GM06990 (cell line): ENCODE results near the gene APP.

Experiments used
- DNase-seq: peaks from one replicate; pipeline ENCODE4 v3.0.0-alpha.2; 2011; ENCODE audit not compliant: insufficient read length; ENCODE audit errors: extremely low read depth
- H3K27me3 ChIP-seq: replicated peaks from 2 replicates; pipeline ENCODE4 v1.6.0; 2011; ENCODE audit warnings: low read length; ENCODE audit not compliant: control insufficient read depth, insufficient read depth
- H3K36me3 ChIP-seq: 2 replicates; pipeline ENCODE4 v1.5.1; 2011; ENCODE audit warnings: low read length; ENCODE audit not compliant: control insufficient read depth, insufficient read depth
- H3K4me3 ChIP-seq: replicated peaks from 2 replicates; pipeline ENCODE4 v1.5.1; 2011; ENCODE audit warnings: low read depth, mild to moderate bottlenecking, control low read depth, low read length
- CTCF ChIP-seq: IDR thresholded peaks from 2 replicates; pipeline ENCODE4 v1.5.1; 2011; ENCODE audit warnings: low read length, control low read depth, mild to moderate bottlenecking, inconsistent platforms; ENCODE audit not compliant: insufficient read depth, poor library complexity, severe bottlenecking

The APP gene

DNA sequence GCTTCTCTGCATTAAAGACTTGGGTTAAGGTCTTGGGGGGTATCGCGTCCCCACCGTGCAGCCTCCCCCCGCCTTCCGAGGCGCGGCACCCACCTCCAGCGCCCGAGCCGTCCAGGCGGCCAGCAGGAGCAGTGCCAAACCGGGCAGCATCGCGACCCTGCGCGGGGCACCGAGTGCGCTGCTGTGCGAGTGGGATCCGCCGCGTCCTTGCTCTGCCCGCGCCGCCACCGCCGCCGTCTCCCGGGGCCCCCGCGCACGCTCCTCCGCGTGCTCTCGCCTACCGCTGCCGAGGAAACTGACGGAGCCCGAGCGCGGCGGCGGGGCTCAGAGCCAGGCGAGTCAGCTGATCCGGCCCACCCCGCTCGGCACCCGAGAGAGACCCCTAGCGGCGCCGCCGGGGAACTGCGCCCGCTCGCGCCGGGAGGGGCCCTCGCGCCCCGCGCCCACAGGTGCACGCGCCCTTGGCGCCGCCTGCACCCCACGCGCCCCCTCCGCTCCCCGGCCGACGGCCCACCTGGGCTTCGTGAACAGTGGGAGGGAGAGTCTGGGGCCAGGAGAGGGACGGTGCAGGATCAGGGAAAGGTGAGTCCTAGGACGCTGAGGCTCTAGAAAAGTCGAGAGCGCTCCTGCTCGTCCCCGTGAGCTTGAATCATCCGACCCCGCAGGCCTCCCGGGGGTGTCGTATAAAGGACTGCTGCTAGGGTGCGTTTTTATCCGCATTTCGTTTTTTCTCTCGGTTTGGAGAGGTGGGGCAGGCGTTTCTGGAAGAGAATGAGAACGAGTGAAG, at the start of gene APP:
Gene APP, minus strand, starts transcription at position 300 of the 787 bp plus-strand sequence. Its CDS starts 150 bp downstream, at position 150.
- peak; percentile 78 for DNase-seq
- Histone ChIP-seq H3K4me3 (no peak within 1 kb of the TSS), H3K36me3 (no peaks in the 10 kb centered on the region), H3K27me3 (no peaks in the 10 kb centered on the region; the same call in 1 of the 2 replicates)
- peak; percentile 43 for TF ChIP-seq CTCF

DNA sequence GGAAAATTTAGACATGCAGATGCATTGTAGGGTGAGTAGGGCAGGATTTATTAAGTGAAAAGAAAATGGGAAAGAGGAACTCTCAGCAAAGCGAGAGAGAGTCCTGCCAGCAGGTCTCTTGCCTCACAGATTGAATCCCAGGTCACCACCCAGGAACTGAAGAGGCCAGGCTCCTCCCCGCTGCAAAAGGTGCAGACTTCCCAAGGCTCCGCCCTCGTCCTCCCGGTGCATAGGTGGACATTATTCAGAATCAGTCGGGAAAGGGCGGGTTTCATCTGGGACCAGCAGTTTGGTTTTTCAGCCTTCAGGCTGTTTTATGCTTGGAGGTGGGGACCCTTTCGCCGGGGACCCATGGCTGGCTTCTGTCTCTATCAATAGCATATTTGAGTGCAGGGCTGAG, 41.6 kb upstream of the APP start:
- H3K36me3 ChIP-seq, result no peaks in the 10 kb centered on the region

GRCh38 chr21:26210614-26211013, 40.0 kb upstream of the APP start:
- TF ChIP-seq CTCF, result no peak
- H3K36me3 ChIP-seq, result no peaks in the 10 kb centered on the region
- H3K4me3 ChIP-seq, result no peak overlapping the region

More for the DNA sequence above, 41.6 kb upstream of the APP start:
- Histone ChIP-seq H3K4me3 (no peak overlapping the region), H3K27me3 (no peaks in the 10 kb centered on the region)
- DNase-seq, result no peak
- no peak for TF ChIP-seq CTCF

DNA sequence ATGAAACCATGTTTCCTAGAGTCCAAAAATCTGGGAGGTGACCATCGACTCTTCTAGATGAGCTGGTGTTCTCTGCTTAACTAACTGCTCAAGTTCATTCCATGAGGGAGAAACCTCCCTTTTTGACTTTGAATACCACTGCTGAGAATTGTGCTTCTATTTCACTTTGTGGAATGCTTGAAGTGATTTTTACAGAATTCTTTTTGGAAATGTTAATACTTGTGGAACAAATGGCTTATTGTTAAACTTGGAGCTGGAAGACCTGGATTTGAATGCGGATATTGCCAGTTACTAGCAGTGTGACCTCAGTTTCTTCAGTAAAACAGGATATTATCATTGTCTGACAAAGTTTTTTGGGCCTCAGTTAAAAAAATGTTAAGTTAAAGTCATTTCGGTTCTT, 36.5 kb upstream of the APP start:
- TF ChIP-seq CTCF, result no peak
- Histone ChIP-seq H3K27me3 (no peaks in the 10 kb centered on the region), H3K36me3 (no peaks in the 10 kb centered on the region), H3K4me3 (no peak overlapping the region)
- DNase-seq, result no peak

More at GRCh38 chr21:26210614-26211013, 40.0 kb upstream of the APP start:
- DNase-seq, result no peak
- no peaks in the 10 kb centered on the region for H3K27me3 ChIP-seq

- no peak for DNase-seq
- Histone ChIP-seq H3K27me3 (no peaks in the 10 kb centered on the region), H3K4me3 (no peak overlapping the region), H3K36me3 (no peaks in the 10 kb centered on the region)
- TF ChIP-seq CTCF, result no peak
Measured at GRCh38 chr21:26199456-26199855, 28.9 kb upstream of the APP start.

DNA sequence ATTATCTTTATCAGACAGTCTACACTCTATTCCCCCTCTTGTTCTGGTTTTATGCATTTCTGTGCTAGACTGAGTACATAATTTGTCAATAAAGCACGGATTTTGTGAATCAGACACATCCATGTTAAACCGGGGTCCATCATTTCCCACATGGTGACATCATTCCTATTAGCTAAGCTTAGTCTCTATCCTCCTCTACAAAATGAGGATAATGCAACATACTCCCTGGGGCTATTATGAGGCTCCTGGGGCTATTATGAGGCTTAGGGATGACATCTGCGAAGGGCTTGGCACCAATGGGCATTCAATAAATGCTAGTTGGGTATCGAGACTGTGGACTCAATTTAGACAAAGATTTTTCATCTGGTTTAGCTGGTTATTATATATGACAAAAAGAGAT, 25.1 kb upstream of the APP start:
- no peak for TF ChIP-seq CTCF
- DNase-seq, result no peak
- Histone ChIP-seq H3K4me3 (no peak overlapping the region), H3K27me3 (no peaks in the 10 kb centered on the region), H3K36me3 (no peaks in the 10 kb centered on the region)
